Stimulated activated CD4-positive, alpha-beta T cell treated with anti-CD3 and anti-CD28 coated beads, Interleukin-15, amount 100 ng/mL, for 1 hour (primary cell): ENCODE results near the gene KIF20A.
"Not testable (repeated sequence)": the region's sequence is repeated elsewhere in the genome, so short reads cannot be mapped to it uniquely, and the experiment has no call there.

Experiments used
- DNase-seq, 2 donors: peaks; one replicate each; pipeline ENCODE4 v3.0.0-alpha.2; 2020; ENCODE audit warnings: low read depth in 1 of 2, low spot score in 1 of 2

Gene KIF20A

DNA sequence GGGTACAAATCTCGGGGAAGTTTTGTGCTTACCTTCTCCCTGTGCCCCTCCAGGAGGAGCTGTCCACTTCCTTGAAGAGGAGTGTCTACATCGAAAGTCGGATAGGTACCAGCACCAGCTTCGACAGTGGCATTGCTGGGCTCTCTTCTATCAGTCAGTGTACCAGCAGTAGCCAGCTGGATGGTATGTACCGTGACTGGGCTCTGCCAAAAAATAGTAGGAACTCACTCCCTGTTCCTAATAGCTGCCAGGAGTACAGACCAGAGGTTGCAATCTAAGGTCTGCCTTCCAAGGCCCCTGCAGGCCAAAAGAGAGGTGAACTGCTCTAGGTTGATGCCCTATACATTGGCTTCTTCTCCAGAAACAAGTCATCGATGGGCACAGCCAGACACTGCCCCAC is 3.9 kb downstream of the KIF20A start:
- no peak for DNase-seq

DNA sequence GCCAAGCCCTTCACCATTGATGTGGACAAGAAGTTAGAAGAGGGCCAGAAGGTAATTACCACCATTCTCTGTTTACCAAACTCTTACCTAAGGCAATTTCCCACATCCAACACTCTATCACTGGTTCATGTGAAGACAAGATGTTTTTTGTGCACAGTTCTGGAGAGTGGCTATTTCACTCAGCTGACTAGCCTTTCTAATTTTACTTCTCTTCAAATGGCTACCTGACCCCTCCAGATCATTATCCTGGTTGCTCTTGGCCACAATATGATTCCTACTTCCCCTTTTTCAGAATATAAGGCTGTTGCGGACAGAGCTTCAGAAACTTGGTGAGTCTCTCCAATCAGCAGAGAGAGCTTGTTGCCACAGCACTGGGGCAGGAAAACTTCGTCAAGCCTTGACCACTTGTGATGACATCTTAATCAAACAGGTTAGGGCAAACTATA is 7.1 kb downstream of the KIF20A start:
- no peak for DNase-seq

DNA sequence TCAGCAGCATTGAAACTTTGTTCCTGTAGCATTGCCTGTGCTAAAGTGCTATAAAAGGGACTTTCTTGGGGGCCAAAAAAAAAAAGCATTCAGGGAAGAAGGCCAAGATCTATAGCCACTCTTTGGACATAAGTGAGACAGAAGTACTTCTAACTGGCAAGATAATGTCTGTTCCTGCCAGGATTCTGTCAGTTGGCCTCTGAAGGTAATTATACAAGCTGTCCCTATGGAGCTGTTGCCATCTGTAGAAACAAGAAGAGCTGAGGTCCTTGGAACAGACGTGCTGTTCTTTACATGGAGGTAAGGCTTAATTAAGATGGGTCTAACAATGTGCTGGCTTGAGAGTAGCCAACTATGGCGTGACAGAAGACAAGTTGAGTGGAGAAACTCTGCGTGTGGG is 9.7 kb downstream of the KIF20A start:
- no peak for DNase-seq

DNA sequence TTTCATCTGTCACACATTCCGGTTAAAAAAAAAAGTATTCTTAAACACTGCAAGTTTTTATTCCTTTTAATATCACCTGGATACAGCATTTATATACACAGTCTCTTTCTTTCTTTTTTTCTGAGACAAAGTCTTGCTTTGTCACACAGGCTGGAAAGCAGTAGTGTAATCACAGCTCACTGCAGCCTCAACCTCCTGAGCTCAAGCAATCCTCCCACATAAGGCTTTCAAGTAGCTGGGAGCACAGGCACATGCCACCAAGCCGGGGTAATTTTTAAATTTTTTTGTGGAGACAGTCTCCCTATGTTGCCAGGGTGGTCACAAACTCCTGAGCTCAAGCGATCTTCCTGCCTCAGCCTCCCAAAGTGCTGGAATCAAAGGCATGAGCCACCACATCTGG is 13.9 kb downstream of the KIF20A start:
- no peak for DNase-seq

DNA sequence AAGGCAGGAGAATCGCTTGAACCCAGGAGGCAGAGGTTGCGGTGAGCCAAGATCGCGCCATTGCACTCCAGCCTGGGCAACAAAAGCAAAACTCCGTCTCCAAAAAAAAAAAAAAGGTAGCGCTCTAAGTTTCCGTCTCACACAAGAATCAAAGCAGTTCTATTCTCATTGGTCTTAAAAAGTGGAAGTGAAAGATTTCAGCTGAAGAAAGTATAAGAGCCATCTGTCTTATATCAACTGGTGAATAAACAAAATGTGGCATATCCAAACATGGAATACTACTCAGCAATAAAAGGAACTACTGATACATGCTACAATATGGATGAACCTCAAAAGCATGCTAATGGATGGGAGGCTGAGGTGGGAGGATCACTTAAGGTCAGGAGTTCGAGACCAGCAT is 14.9 kb downstream of the KIF20A start:
- not testable (repeated sequence) for DNase-seq

DNA sequence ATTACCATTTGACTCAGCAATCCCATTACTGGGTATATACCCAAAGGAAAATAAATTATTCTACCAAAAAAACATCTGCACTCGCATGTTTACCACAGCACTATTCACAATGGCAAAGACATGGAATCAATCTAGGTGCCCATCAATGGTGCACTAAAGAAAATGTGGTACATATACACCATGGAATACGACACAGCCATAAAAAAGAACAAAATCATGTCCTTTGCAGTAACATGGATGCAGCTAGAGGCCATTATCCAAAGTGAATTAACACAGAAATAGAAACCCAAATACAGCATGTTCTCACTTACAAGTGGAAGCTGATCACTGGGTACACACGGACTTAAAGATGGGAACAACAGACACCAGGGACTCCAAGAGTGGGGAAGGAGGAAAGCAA is 32.1 kb downstream of the KIF20A start:
- DNase-seq, result no peak

DNA sequence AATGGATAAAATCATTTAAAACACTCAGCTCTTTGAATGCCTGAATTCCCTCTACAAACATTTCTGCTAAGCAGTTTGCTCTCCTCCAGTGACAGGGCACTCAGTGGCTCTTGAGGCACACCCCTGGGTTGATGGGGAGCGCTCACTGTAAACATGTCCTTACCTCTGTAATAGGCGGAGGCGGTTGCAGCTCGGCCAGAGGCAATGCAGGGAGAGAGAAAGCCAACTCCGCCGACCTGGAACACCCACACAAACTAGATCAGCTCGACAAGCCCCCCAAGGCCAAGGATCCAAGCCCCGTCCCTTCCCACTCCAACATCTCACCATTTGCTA is 33.9 kb downstream of the KIF20A start:
- DNase-seq, result no peak

DNA sequence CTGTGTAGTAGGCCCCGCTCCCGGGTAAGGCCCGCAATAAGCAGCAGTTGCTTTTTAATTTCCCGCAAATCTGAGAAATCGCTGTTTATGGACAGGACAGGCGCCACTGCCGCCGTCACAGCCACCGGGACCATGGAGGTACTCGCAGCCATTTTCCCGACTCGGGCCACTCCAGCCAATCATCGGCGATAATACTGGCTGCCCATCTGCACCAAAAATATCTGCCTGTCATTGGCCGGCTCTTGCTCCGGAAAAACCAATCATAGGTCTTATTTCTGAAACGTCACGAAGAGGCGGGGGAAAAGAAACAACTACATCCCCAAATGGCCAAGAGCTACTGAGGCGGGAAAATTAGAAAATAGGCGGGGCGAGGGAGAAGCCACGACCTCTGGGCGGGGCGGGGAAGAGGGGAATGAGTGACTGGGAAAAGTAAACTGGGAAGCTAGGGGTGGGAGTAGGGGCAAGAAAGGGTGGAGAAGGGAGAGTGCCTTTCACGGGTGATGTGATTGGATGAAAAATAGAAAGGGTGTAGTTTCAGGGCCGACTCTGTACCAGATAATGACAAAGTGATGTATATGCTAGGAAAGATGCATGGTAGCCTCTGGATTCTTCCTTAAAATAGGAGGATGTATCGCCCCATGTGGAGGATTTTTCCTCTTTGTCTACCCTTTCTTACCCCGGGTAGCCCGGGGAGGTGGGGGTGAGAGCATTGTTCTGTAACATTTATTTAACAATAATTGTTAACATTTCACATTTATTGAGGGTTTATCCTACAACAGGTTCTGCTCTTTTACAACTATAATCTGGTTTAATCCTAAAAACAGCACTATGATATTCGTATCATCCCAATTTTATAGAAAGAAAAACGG is 34.5 kb downstream of the KIF20A start, which contains the start of gene CDC23:
Gene CDC23 (minus strand): TSS at position 163 of the 869 bp plus-strand sequence. CDS start 11 bp downstream, at position 152.
- peak; percentile 70 to 74 for DNase-seq

DNA sequence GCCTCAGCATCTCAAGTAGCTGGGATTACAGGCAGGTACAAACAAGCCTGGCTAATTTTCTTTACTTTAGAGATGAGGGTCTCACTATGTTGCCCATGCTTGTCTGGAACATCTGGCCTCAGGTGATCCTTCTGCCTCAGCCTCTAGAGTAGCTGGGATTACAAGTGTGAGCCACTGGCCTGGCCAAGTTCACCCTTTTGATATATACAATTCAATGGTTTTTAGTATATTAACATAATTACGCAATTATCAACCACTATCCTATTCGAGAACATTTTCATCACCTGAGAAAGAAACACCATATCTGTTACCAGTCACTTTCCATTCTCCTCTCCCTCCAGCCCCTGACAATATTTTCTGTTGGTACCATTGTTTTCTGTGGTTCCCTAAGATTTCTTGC is 37.9 kb downstream of the KIF20A start:
- DNase-seq, result no peak

DNA sequence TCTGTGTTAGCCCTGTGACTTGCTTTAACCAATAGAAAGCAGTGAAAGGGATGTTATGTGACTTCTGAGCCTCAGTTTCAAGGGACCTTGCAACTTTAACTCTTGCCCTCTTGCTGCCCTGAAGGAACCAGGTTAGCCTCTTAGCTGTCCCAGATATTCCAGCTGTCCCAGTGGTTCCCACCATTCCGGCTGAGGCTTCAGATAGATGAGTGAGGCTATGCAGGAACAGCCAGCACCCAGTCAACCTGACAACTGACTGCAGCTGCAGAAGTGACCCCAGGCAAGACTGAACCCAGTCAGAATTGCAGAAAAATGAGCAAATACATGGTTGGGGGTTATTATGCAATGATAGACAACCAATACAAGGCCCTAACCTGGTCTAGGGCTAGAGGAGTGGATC is 44.6 kb downstream of the KIF20A start:
- no peak for DNase-seq

DNA sequence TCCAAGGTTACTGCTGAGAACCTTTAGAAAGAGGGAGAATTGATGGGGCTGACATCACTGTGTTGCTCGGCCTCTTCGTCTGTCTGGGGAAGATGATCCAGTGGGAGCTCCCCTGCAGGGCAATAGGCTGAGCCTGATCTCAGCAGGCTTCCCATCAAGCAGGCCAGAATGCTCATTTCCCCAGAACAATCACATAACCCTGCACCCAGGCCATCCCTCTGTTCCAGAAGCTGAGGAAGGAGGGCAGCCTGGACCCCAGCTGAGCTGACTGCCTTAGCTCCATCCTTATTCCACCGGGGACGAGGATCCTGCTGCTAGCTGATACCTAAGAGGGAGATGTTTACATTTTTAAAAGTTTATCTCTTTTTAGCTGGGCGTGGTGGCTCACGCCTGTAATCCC is 45.8 kb downstream of the KIF20A start:
- no peak for DNase-seq

DNA sequence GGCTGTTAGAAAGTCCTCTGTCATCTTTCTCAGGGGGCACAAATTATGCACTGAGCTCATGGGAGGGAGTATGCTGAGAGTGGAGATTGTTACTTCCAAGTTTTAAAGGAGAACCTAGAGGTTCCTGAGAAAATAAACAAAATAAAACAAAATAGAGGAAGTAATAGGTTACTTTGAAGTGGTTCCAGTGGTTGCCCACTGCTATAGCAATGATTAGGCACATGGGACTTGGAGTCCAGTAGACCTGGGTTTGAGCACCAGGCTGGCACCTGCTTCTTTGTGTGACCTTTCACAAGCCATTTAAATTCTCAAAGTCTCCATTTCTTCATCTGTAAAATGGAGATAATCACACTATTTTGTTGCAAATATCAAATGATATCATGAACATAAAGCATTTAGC is 48.0 kb downstream of the KIF20A start:
- DNase-seq, result no peak

DNA sequence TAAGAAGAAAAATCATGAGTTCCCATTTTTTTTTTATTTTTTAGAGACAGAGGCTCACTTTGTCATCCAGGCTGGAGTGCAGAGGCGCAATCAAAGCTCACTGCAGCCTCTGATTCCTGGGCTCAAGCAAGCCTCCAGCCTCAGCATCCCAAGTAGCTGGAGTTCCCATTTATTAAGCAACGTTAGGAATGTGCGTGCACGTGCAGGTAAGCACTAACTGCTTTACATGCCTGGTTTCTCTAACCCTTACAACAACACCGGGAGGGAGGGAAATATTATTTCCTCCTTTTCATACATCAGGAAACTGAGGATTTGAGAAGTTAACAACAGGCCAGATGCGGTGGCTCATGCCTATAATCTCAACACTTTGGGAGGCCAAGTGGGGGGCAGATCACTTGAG is 50.5 kb downstream of the KIF20A start:
- DNase-seq, result no peak

DNA sequence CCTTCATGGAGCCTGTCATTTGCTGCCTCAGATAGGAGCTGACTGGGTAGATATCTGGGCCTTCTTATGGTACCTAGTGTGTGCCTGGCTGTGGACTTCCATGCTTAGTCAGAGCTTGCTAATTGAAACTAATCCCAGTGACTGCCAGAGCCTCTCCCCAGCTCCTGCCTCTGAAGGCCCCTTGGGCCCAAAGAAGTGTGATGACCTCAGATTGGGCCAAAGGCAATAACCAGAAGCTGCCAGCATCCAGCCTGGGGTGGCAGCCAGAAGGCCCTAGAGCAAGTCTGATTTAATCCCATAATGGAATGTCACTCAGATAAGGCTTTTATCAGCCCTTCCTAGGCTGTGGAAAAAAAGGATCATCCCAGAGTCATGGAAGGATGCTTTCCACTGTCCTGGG is 51.3 kb downstream of the KIF20A start:
- DNase-seq, result no peak

DNA sequence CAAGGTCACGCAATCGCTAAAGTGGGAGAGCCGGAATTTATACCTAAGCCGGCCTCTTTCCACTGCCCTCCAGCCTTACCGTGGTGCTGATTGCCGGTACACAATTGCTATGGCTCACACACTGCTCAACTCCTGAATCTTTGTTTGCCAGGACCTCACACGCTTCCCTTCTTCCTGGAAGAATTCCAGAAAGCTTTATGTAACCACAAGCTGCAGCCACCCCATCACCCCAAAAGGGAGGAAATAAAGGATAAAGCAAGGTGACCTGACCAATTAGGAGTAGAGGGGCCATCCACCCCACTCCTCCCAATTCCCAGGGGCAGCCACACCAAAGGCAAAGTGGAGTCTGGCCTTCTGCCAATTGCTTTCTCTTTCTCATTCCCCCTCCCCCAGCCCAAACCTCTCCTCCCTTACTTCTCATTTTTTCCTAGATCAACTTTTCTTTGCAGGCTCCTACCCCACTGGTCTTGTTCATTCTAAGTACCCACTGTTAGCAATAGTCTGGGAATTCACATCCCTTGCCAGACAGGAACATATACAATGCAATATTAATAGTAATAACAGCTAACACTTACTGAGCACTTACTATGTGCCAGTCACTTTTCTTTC is 52.2 kb downstream of the KIF20A start:
- no peak for DNase-seq

DNA sequence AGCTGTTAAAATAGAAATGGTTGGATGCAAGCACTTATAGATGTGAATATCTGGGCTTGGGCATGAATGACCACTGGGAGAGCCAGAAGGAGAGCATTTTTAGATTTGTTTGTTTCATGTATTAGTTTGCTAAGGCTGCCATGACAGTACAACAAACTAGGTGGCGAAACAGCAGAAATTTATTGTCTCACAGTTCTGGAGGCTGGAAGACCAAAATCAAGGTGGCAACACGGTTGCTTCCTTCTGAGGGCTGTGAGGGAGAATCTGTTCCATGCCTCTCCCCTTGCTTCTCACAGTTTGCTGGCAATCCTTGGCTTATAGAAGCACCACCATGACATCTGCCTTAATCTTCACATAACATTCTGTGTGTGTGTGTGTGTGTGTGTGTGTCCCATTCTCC is 54.4 kb downstream of the KIF20A start:
- no peak for DNase-seq

DNA sequence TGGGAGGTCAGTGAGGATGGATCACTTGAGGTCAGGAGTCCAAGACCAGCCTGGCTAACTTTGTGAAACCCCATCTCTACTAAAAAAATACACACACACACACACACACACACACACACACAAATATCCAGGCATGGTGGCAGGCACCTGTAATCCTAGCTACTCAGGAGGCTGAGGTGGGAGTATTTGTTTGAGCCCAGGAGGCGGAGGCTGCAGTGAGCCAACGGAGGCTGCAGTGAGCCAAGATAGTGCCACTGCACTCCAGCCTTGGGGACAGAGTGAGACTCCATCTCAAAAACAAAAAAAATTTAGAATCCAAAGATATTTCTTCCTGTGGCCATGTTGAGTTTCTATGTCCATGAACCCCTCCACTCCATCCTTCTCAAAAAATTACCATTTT is 55.7 kb downstream of the KIF20A start:
- no peak for DNase-seq
